Measurements from ENCODE around the gene CCL28.

DNA sequence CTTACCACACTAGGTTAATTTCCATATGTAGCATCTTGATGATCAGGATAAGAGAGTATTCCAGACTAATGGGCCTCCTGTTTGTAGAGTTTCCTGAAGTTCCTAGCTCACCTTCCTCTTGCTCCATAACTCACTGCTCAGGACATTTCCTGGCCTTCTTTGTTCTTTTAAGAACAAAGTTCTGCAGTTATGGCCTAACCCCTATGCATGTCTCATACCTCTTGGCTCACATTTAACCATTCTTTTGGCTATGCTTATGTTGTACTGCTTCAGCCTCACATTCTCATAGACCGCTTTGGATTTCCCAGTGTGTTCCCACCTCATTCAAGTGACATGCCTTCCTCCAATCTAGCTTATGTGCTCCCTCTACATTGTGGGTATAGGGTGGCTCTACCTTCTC, 58.5 kb downstream of the CCL28 start:
- TF ChIP-seq CTCF (IDR thresholded peaks at IDR 0.05) = no peak
- TF ChIP-seq POLR2AphosphoS5 (IDR thresholded peaks at IDR 0.05) = no peak

All from prostate gland (tissue), 2 donors.